ENCODE measurements around the gene SHISA2.

The SHISA2 gene

GRCh38 chr13:26052337-26052736 lies 521 bp upstream of the SHISA2 start:
- no peak for TF ChIP-seq FOXM1 (IDR thresholded peaks at IDR 0.05; ENCODE audit: borderline replicate concordance, low read depth)
- no peak for TF ChIP-seq EGR1 (IDR thresholded peaks at IDR 0.05)
- no peak for TF ChIP-seq CREB1 (IDR thresholded peaks at IDR 0.05; ENCODE audit: low read depth)
- TF ChIP-seq NFIC (IDR thresholded peaks at IDR 0.05): no peak
- TF ChIP-seq TEAD4 (IDR thresholded peaks at IDR 0.05): no peak

- TF ChIP-seq MAX (IDR thresholded peaks at IDR 0.05) (no peak), EGR1 (IDR thresholded peaks at IDR 0.05) (no peak), CEBPB (IDR thresholded peaks at IDR 0.05) (no peak), TAF1 (IDR thresholded peaks at IDR 0.05; ENCODE audit: low read depth) (no peak), FOXM1 (IDR thresholded peaks at IDR 0.05; ENCODE audit: borderline replicate concordance, low read depth) (no peak)
Measured at GRCh38 chr13:26051231-26051656, 572 bp downstream of the SHISA2 start.

GRCh38 chr13:26050568-26051230 lies 1.1 kb downstream of the SHISA2 start:
- no peak for TF ChIP-seq TAF1 (IDR thresholded peaks at IDR 0.05; ENCODE audit: low read depth)
- no peak for TF ChIP-seq CEBPB (IDR thresholded peaks at IDR 0.05)
- TF ChIP-seq ZBTB7A (IDR thresholded peaks at IDR 0.05; ENCODE audit: low read depth): no peak

GRCh38 chr13:26048741-26049140 lies 3.1 kb downstream of the SHISA2 start:
- TF ChIP-seq FOXM1 (IDR thresholded peaks at IDR 0.05; ENCODE audit: borderline replicate concordance, low read depth): no peak
- TF ChIP-seq TCF12 (IDR thresholded peaks at IDR 0.05; ENCODE audit: low read depth): no peak
- no peak for TF ChIP-seq USF1 (IDR thresholded peaks at IDR 0.05)

- TF ChIP-seq USF1 (IDR thresholded peaks at IDR 0.05) (no peak), CEBPB (IDR thresholded peaks at IDR 0.05) (no peak), MAX (IDR thresholded peaks at IDR 0.05) (no peak), REST (IDR thresholded peaks at IDR 0.05; ENCODE audit: low read depth) (no peak), TEAD4 (IDR thresholded peaks at IDR 0.05) (no peak), FOXM1 (IDR thresholded peaks at IDR 0.05; ENCODE audit: borderline replicate concordance, low read depth) (no peak), YY1 (IDR thresholded peaks at IDR 0.05; ENCODE audit: low read depth) (no peak)
Measured at GRCh38 chr13:26047040-26047439, 4.8 kb downstream of the SHISA2 start.

GRCh38 chr13:26046639-26047038 lies 5.2 kb downstream of the SHISA2 start:
- TF ChIP-seq ZBTB7A (IDR thresholded peaks at IDR 0.05; ENCODE audit: low read depth) (no peak), CREB1 (IDR thresholded peaks at IDR 0.05; ENCODE audit: low read depth) (no peak), USF1 (IDR thresholded peaks at IDR 0.05) (no peak), EP300 (IDR thresholded peaks at IDR 0.05; ENCODE audit: borderline replicate concordance) (no peak)

GRCh38 chr13:26045142-26045541 lies 6.7 kb downstream of the SHISA2 start:
- TF ChIP-seq CREB1 (IDR thresholded peaks at IDR 0.05; ENCODE audit: low read depth) (no peak), NFIC (IDR thresholded peaks at IDR 0.05) (no peak), TCF12 (IDR thresholded peaks at IDR 0.05; ENCODE audit: low read depth) (no peak), YY1 (IDR thresholded peaks at IDR 0.05; ENCODE audit: low read depth) (no peak), TAF1 (IDR thresholded peaks at IDR 0.05; ENCODE audit: low read depth) (no peak), ZBTB7A (IDR thresholded peaks at IDR 0.05; ENCODE audit: low read depth) (no peak), RAD21 (IDR thresholded peaks at IDR 0.05; ENCODE audit: low read depth) (no peak), MAX (IDR thresholded peaks at IDR 0.05) (no peak), REST (IDR thresholded peaks at IDR 0.05; ENCODE audit: low read depth) (no peak), TEAD4 (IDR thresholded peaks at IDR 0.05) (no peak), FOXM1 (IDR thresholded peaks at IDR 0.05; ENCODE audit: borderline replicate concordance, low read depth) (no peak), EP300 (IDR thresholded peaks at IDR 0.05; ENCODE audit: borderline replicate concordance) (no peak), USF1 (IDR thresholded peaks at IDR 0.05) (no peak), EGR1 (IDR thresholded peaks at IDR 0.05) (no peak), CEBPB (IDR thresholded peaks at IDR 0.05) (no peak)
